HS-5 (cell line): Measurements from ENCODE around the gene SNX15.

ENCODE experiments used
- DNase-seq: peaks from one replicate; pipeline ENCODE4 v3.0.0-alpha.2; 2012; ENCODE audit warnings: low read depth

The SNX15 gene

GRCh38 chr11:65057526-65057925 lies 30.3 kb downstream of the SNX15 start:
- no peak for DNase-seq

- DNase-seq, result no peak
These were observed 30.8 kb downstream of the SNX15 start for GRCh38 chr11:65058012-65058411.

GRCh38 chr11:65058419-65059054 lies 31.3 kb downstream of the SNX15 start, which contains the start of gene NAALADL1:
Gene NAALADL1, minus strand, starts transcription at chr11:65058553. Its CDS starts 32 bp downstream, at chr11:65058521.
- no peak for DNase-seq

GRCh38 chr11:65059523-65059922 lies 32.3 kb downstream of the SNX15 start:
- DNase-seq, result no peak

- no peak for DNase-seq
These were observed 33.0 kb downstream of the SNX15 start for GRCh38 chr11:65059959-65060824.

GRCh38 chr11:65060913-65061408 lies 33.7 kb downstream of the SNX15 start:
- DNase-seq, result no peak

GRCh38 chr11:65063532-65063931 lies 36.3 kb downstream of the SNX15 start:
- no peak for DNase-seq

- no peak for DNase-seq
These were observed 37.6 kb downstream of the SNX15 start for GRCh38 chr11:65064847-65065240.

GRCh38 chr11:65065851-65066250 lies 38.6 kb downstream of the SNX15 start:
- no peak for DNase-seq

- no peak for DNase-seq
These were observed 39.1 kb downstream of the SNX15 start for GRCh38 chr11:65066315-65066714.

- DNase-seq, result no peak
These were observed 39.6 kb downstream of the SNX15 start for GRCh38 chr11:65066805-65067291.

- DNase-seq, result no peak
These were observed 40.2 kb downstream of the SNX15 start for GRCh38 chr11:65067446-65067845.

- no peak for DNase-seq
These were observed 42.0 kb downstream of the SNX15 start for GRCh38 chr11:65069217-65069616.

GRCh38 chr11:65071907-65072630 lies 44.8 kb downstream of the SNX15 start:
- DNase-seq, result no peak

- no peak for DNase-seq
These were observed 45.4 kb downstream of the SNX15 start for GRCh38 chr11:65072631-65072966.

- DNase-seq, result no peak
These were observed 50.2 kb downstream of the SNX15 start for GRCh38 chr11:65077451-65077850.

- no peak for DNase-seq
These were observed 50.9 kb downstream of the SNX15 start for GRCh38 chr11:65078151-65078550.

GRCh38 chr11:65078786-65079342 lies 51.6 kb downstream of the SNX15 start:
- DNase-seq, result no peak

GRCh38 chr11:65083134-65083833 lies 56.0 kb downstream of the SNX15 start:
- no peak for DNase-seq

- DNase-seq, result peak; percentile 78
These were observed 56.8 kb downstream of the SNX15 start, which contains the start of the genes CDCA5 and ZFPL1 for GRCh38 chr11:65083834-65084597. Gene CDCA5, minus strand, starts transcription at chr11:65084040. Its CDS starts 62 bp downstream, at chr11:65083978. Gene ZFPL1, plus strand, starts transcription at chr11:65084222. Its CDS starts 477 bp downstream, at chr11:65084699.
